NB4 (cell line): ENCODE measurements around the gene KCNG2.
A peak's percentile ranks its signal among the peaks of the same experiment; 100 is the strongest.

ENCODE experiments used
- DNase-seq: peaks from one replicate; pipeline ENCODE4 v3.0.0; 2010; ENCODE audit warnings: low read depth
- H3K4me3 ChIP-seq: one replicate; pipeline ENCODE4 v1.5.1; 2011; ENCODE audit warnings: mild to moderate bottlenecking, low read depth, low read length, moderate library complexity
- CTCF ChIP-seq: IDR thresholded peaks from one replicate; pipeline ENCODE4 v1.5.1; 2012; ENCODE audit warnings: low read depth, low read length
- MAX ChIP-seq: IDR thresholded peaks from 2 replicates; pipeline ENCODE4 v1.6.1; 2011; ENCODE audit warnings: low read depth, low read length
- MYC ChIP-seq: IDR thresholded peaks from 2 replicates; pipeline ENCODE4 v1.6.1; 2011; ENCODE audit warnings: low read depth, low read length
- POLR2A ChIP-seq: IDR thresholded peaks from 2 replicates; pipeline ENCODE4 v1.6.1; 2011; ENCODE audit warnings: mild to moderate bottlenecking; ENCODE audit not compliant: insufficient read length; ENCODE audit errors: extremely low read depth

Gene KCNG2

GRCh38 chr18:79887181-79888000 lies 89.7 kb downstream of the KCNG2 start:
- TF ChIP-seq POLR2A (no peak), MYC (no peak), CTCF (no peak), MAX (no peak)
- H3K4me3 ChIP-seq = no peak overlapping the region
- DNase-seq = no peak

- no peak overlapping the region for H3K4me3 ChIP-seq
- no peak for DNase-seq
- no peak for TF ChIP-seq CTCF
- no peak for TF ChIP-seq MAX
- TF ChIP-seq POLR2A = no peak
- TF ChIP-seq MYC = no peak
Observed at GRCh38 chr18:79888016-79888415, 90.3 kb downstream of the KCNG2 start.

GRCh38 chr18:79889569-79889968 lies 91.8 kb downstream of the KCNG2 start:
- TF ChIP-seq MYC = no peak
- no peak for TF ChIP-seq MAX
- TF ChIP-seq POLR2A = no peak
- no peak for TF ChIP-seq CTCF
- DNase-seq = no peak
- H3K4me3 ChIP-seq = no peak overlapping the region

- no peak for DNase-seq
- H3K4me3 ChIP-seq = no peak overlapping the region
- TF ChIP-seq MYC (no peak), CTCF (no peak), MAX (no peak), POLR2A (no peak)
Observed at GRCh38 chr18:79890674-79891073, 92.9 kb downstream of the KCNG2 start.

- DNase-seq = peak; percentile 20
- no peak overlapping the region for H3K4me3 ChIP-seq
- TF ChIP-seq MAX (no peak), MYC (no peak), POLR2A (no peak), CTCF (no peak)
Observed at GRCh38 chr18:79896738-79897137, 99.0 kb downstream of the KCNG2 start.
